Measurements from ENCODE around the gene PPP2R5C.
"Not testable (repeated sequence)": the region's sequence is repeated elsewhere in the genome, so short reads cannot be mapped to it uniquely, and the experiment has no call there.

The PPP2R5C gene

DNA sequence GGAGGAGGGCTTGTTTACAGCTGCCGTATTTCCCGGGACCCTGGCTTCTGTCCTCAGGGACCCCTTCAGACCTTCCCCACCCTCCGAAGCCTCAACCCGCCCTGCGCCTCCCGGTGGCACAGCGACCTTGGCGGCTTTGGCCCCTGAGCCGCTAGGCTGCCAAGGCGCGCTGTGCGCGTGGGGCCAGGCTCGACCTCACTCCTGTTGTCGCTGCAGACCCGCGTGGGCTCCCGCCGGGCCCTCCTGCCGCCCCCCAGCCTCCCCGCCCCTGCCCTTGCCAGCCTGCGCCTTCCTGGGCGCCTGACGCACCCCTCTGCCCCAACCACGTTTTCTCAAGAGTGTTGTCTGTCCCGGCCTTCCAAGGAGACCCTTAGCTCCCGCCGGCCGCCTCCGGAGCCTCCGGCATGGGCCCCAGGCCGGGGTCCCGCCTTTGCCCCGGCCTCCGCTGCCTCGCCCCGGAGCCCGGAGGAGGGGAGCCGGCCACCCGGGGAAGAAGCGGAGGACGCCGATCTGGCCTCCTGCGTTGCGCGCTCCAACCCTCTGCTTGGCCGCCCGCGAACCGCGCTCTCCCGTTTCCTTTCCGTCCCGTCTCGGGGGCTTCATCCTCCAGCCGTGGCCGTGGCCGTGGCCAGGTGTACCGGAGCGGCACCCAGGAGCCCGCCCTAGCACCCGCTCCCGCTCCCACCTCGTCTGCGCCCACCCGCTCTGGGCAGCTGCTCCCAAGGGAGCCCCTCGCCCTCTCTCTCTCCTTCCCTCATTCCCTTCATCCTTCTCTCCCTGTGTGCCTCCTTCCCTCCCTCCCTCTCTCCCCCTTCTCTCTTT is 19.9 kb downstream of the PPP2R5C start:
- DNase-seq (ENCODE audit: low spot score) = peak; percentile 40

DNA sequence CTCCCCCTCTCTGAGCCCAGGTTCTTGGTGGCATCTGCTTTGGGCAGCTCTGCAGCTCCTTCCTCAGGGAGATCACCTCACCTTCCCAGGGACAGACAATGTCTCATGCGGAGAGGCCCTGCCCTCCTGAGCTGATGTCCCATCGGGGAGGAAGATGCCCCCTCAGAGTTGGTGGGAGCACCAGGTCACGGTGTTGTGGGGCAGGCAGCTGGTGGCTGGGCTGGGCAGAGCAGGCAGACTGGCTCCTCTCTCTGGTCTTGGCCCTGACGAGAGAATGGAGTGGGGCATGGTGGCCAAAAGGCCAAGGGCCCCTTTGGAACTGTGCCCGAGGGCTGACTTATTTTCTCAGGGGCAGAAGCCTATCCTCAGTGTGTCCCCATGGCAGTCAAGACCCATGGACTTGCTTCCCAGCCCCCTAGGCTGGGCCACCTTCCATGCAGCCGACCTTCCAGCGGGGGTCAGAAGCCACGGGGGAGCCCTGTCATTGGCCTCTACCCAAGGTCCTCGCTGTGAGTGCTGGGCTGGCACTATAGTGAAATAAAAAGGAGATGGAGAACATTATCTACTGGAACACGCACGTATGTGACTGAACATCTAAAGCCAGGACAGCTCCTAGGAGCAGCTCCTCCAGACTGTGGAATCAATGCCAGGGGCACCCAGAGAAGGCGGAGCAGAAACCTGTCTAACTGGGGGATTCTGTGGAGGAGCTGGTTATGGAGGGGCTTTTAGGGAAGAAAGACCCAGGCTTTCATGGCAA is 21.9 kb downstream of the PPP2R5C start:
- DNase-seq (ENCODE audit: low spot score) = no peak

DNA sequence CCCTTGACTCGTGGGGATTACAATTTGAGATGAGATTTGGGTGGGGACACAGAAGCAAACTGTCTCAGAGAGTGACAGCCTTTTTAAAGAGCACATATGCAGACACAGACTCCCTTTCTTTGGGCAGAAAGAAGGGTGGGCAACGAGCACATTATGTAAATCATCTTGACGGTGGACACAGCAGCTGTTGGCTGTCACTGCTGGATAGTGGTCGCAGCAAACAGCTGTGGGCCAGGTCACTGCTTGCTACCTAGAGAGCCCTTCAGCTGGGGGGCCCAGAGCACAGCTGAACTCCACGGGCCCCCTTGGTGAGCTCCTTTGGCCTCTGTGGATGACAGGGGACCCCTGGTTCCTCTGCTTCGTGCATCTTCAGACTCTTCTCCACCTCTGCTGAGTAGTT is 23.1 kb downstream of the PPP2R5C start:
- DNase-seq (ENCODE audit: low spot score) = no peak

DNA sequence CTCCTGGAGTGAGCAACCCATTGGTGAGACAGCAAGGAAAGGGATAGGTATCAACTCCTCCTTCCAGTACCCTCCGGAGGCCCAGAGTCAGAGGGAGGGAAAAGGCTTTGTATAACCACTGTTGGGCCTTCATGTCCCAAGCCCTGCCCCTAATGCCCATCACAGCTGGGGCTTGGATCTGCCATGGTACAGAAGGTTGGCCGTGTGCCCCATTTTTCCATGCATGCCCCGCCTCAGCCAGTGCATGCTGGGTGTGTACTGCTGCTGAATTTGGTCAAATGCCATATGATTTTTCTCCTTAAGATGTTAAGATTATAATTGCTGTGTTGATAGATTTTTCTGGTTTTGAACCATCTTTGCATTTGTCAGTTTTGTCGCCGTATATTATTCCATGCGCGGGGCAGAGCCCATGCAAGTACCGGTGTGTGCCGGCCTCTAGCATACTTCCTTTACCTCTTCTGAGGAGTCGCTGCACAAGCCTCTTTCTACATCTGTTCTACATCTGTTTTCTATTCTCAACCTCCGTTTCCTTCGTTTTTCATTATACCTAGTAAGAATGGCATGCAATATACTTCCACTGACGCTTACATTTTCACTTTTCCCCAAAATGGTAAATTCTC is 26.6 kb downstream of the PPP2R5C start:
- no peak for DNase-seq (ENCODE audit: low spot score)

DNA sequence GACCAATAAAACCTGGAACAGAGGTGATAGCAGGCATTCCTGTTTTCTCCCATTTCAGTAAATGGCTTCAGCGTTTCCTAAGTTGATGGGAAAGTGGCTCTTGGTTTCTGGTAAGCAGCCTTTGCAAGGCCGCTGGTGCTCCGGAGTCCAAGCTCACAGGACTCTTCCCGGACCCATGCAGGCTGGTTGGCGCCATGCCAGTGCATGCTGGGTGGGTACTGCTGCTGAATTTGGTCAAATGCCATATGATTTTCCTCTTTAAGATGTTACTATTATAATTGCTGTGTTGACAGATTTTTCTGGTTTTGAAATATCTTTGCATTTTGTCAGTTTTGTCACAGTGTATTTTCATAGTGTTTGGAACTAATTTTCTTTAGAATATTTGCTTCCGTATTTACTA is 27.7 kb downstream of the PPP2R5C start:
- DNase-seq (ENCODE audit: low spot score) = no peak

DNA sequence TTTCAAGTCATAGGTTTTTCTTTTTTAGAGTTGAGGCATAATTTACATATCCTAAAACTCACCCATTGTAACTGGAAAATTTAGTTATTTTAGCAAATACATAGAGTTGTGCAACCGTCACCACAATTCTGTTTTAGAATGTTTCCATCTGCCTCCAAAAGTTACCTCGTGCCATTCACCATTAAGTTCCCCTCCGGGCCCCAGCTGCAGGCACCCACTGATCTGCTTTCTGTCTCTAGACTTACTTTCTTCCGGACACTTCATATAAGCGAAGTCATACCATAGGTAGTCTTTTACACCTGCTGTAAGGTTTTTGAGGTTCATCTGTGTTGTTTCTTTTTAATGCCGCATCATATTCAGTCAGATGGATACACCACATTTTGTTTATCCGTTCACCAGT is 28.7 kb downstream of the PPP2R5C start:
- no peak for DNase-seq (ENCODE audit: low spot score)

DNA sequence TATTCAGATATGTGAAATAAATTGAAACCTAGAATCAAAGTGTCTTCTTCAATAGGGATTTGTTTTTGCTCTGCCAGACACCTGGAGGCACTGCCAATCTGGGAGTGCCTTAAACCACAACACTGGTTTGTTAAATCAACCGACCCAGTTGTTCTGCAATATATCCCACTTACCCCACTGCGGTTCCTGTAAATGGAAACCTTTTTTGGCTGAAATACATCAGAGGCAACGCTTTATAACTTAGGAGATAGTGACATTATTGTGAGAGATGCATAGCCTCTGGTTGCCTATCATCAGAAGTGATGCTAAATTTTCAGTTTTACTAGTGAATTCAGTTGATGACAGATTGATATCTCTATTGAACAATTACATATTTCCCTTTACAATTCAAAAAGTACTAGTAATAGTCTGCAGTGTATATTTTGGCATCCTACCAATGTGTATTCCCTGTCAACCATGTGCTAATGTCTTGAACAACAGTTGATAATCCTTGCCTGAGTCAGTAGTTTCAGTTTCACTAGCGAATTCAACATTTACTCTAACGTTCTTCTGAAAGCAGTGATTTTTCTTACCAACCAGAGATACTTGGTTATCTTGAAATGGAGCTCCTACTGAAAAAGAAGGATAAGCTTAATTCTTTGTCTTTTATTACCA is 30.5 kb downstream of the PPP2R5C start:
- DNase-seq (ENCODE audit: low spot score) = peak; percentile 65

DNA sequence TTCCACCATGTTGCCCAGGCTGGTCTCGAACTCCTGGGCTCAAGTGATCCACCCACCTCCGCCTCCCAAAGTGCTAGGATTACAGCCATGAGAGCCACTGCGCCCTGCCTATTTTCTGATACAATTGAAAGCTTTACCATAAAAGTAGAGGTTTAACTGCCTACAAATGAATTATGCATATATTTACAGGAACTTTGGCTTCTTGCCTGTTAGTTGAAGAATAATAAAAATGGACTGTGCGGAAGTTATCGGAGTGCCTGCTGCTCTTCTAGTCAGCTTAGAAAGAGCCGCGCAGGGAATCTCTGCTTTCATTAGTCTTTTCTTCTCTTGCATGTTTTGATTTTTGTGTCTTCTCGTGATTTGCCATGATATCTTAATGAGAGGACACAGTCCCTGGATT is 34.5 kb downstream of the PPP2R5C start:
- no peak for DNase-seq (ENCODE audit: low spot score)

DNA sequence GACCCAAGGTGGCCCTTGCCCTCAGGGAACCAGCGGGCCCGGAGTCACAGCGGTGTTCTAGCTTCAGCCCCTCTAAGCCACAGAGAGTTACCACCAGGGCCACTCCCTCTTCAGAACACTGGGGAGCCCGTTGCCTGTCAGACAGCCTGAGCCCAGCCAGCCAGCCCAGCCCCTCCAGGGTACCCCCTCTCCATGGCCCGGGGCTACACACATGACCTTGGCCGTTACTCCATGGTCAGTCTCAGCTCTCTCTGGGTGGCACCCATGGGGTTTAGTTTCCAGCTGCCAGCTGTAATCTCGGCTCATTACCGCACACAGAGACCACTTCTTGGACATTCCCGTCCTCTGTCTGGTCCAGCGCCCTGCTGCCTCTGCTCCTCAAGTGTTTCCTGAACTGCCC is 35.0 kb downstream of the PPP2R5C start:
- no peak for DNase-seq (ENCODE audit: low spot score)

DNA sequence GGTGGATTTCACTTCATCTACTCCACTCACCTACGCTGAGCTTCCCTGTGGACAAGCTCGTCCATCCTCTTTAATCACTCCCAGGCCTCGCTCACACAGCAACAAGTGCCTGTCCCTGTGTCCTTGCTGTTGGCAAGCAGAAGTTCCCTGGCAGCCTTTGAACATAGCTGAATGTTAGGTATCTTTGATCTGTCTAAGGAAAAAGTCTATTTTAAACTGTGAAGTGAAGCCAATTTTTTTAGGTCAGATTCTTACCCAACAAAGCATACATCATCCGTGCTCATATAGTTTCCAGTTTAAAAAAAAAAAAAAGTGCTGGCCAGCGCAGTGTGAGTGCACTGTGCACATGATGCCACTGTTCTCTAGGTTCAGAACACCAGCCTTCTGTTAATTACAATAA is 36.3 kb downstream of the PPP2R5C start:
- DNase-seq (ENCODE audit: low spot score) = no peak

DNA sequence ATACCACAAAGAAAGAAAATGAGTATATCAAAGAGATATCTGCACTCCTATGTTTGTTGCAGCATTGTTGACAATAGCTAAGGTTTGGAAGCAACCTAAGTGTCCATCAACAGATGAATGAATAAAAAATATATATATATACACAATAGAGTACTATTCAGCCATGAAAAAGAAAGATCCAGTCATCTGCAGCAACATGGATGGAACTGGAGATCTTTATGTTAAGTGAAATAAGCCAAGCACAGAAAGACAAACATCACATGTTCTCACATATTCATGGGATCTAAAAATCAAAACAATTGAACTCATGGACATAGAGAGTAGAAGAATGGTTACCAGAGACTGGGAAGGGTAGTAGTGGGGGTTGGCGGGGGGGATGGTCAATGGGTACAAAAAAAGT is 42.9 kb downstream of the PPP2R5C start:
- DNase-seq (ENCODE audit: low spot score) = not testable (repeated sequence)

DNA sequence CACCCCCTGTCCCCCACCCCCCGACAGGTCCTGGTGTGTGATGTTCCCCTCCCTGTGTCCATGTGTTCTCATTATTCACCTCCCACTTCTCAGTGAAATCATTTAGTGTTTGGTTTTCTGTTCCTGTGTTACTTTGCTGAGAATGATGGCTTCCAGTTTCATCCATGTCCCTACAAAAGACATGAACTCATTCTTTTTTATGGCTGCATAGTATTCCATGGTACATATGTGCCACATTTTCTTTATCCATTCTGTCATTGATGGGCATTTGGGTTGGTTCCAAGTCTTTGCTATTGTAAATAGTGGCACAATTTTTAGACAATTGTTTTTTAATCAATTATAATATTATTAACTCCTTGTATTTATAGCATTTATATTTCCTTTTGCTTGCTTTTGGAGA is 44.7 kb downstream of the PPP2R5C start:
- not testable (repeated sequence) for DNase-seq (ENCODE audit: low spot score)

DNA sequence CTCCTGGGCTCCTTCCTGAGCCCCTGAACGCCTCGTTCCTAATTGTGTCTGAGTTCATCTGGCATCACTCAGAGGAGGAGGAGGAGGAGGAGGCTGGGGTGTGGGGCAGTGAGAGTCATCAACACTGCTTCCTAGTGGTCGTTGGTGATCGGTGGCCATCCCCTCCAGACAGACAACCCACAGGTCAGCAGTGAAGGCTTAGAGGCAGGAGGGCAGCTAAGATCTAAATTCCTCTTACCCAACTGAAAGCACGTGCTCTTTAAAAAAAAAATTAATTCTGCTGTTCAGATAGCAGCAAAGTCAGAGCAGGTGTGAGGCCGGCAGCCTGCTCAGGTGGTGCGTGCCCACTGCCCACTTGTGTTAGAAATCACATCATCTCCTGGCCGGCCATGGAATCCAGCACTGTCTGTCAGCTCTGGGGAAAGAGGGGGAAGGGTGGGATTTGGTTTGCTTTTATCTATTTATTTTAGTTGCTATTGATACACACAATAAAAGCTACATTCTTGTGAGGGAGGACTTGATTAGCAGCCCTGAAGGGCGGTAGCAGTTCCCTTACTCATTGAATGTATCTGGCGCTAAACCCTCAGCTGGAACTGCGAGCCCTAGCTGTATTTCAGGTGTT is 46.6 kb downstream of the PPP2R5C start:
- DNase-seq (ENCODE audit: low spot score) = no peak

DNA sequence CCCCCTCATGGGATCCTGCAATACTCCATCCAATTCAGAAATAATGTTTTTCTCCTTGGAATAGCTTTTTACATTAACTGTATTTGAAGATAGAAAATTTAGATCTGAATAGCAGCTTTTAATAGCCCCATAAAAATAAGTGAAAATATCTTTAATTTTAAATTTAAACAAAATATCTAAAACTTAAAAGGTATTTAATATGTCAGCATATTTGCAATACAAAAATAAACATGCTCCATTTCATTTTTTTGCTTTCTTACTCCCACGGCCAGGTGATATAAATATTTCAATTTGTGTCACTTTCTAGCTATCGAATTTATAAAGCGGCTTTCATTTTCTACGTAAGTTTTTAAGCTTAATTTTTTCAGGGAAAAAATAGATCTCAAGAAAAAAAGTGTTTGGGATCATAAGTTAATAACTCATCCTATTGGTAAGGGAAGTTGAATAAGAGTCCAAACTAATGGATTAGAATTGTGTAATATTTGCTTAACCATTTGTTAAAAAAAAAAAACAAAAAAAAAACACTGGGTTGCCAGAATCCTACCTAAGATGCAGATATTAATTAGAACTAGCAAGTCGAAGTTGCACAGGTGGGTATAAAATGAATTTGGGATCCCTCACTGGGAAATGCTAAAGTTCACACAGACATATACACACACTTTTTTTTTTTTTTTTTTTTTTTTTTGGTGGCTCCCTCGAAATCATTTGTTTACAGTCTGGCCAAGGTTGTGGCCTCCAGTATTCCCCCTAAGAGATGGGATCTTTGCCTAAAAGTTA is 47.6 kb downstream of the PPP2R5C start:
- no peak for DNase-seq (ENCODE audit: low spot score)

DNA sequence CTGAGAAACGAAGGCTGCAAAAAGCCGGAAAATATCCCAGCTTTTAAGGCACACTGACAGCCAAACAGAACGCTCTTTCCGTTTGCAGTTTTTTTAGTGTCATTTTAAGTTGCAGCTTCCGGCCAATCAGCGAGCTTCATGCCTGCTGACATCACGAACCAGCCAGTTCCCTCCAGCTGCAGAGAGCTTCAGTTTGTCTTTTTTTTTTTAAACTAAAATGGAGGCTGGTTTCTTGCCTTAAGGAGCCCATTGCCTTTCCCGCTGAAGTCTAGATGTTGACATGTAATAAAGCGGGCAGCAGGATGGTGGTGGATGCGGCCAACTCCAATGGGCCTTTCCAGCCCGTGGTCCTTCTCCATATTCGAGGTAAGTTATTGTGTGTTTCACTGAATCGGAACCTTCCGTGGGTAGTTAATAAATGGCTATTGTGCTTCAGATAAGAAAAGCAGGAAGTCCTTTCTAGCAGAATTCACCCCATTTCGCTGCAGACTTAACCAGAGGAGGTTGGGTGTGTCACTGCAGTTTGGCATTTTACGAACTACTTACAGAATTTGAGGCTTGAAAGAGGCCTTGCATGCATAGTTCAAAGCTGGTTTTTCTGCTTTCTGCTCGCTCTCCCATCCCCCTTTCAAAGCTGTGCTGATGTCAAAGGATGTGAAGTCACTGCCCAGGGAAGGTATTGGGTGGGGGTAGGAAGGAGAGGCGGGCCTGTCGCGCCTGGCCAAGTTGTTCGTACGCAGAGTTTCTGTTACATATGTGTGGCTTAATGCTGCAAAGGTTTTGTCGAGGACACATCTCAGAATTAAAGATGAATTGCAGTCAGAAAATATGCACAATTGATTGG is 48.4 kb downstream of the PPP2R5C start:
- peak; percentile 84 for DNase-seq (ENCODE audit: low spot score)

DNA sequence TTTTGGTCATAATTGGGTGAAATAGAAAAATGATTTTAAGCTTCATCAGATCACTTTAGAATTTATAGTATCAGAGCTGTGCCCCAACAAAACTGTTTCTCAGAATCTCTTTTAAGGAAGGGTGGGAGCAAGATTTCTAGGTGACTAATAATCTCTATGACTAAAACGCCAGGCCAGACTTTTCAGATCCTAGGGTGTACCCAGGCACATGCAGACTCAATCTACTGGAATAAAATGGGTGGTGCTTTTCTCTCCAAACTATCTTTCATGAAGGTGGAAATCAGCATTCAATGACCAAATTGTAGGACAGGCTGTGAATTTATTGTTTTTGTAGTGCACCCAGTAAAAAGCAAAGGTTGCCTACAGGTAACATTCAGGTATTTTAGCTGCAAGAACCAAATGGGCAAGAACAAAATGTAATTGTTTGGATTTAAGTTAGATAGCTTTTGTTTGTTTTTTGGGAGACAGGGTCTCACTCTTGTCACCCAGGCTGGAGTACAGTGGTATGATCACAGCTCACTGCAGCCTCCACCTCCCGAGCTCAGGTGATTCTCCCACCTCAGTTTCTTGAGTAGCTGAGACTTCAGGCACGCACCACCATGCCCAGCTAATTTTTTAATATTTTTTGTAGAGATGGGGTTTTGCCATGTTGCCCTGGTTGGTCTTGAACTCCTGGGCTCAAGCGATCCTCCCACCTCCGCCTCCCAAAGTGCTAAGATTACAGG is 49.5 kb downstream of the PPP2R5C start:
- DNase-seq (ENCODE audit: low spot score) = no peak

DNA sequence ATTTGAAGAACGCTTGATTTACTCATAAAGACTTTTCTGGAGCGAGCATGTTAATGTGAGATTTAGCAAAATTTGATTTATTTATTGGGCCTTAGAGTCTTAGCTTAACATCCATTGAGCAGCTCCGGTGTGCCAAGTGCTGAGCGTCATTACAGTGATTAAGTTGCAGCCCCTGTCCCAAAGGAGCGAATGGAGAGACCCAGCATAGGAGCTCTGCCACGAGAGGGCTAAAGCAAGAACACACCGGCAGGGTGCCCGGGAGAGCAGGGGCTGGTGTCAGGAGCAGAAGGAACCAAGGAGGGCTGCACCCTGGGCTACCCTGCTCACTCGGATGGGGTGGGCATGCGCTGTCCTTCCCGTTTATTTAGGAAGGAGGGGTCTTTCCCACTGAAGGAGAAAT is 50.6 kb downstream of the PPP2R5C start:
- DNase-seq (ENCODE audit: low spot score) = no peak

DNA sequence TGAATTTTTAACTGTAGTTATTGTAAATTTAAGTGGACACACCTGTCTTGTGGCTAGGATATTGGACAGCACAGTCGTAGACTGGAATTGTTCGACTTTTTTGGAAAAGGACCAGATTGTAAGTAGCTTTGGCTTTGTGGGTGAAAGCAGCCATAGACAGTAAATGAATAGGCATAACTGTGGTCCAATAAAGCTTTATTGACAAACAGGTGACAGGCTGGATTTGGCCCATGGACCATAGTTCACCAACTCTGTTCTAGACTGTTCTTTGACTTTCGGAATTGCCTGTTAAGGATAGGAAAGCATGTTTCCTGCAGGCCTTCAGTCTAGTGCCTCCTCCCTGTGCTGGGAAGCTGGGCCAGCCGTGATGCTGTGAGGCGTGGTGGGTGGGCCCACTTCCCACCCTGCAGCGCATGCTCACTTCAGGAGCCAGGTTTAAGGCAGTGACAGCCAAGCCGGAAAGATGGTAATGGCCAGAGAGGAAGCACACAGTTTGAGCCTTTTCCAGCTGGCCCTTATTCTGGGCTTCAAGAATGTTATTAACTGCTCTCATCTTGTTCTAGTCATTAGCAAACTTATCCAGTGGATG is 51.8 kb downstream of the PPP2R5C start:
- no peak for DNase-seq (ENCODE audit: low spot score)

DNA sequence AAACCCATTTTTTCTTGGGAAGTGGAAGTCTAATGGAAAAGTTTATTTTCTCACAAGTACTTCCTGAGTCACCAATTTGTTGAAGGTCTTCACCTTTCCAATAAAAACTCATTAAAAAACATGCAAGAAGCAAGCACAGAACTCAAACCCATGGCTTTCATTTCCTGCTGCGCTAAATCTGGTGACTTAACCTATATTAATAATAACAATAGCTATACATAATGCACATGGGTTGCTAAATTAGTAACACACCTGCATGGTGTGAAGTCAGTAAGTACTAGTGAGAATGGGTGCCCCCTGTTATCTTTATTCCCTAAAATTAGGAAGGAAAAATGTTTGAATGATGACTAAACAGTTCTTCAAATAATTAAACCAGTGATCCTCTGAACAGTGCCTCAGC is 52.3 kb downstream of the PPP2R5C start:
- no peak for DNase-seq (ENCODE audit: low spot score)

All from AG08396 (cell line).